ENCODE results near the gene UTS2R.

GRCh38 chr17:82390015-82390859, 18.7 kb downstream of the UTS2R start:
- TF ChIP-seq CTCF (IDR thresholded peaks at IDR 0.05) (no peak), POLR2A (IDR thresholded peaks at IDR 0.05) (no peak), EP300 (IDR thresholded peaks at IDR 0.05) (no peak)

All from suprapubic skin (tissue), 3 donors.